B cell (primary cell): Measurements from ENCODE around the gene THAP2. TPM values are rescaled to one million over a fixed set of nuclear protein-coding genes. Genes with fewer than 3 reads are reported as not detected.

ENCODE experiments used
- ATAC-seq: fragments of 200-7000 bp; cut with Tn5 transposase; one replicate; pipeline ENCODE4 v1.10.0; 2021; ENCODE audit warnings: low read depth, mild to moderate bottlenecking, moderate number of reproducible peaks, moderate library complexity
- CTCF ChIA-PET: fragments of 350-600 bp; sonication (Branson Sonifier 250); formaldehyde crosslinking; loops from one replicate; lab custom pipeline; 2021; ENCODE audit warnings: antibody characterized with exemption, inconsistent platforms; lab: Charles Lee
- POLR2A ChIA-PET: fragments of 350-600 bp; sonication (Branson Sonifier 250); formaldehyde crosslinking; loops from one replicate; lab custom pipeline; 2021; ENCODE audit warnings: antibody characterized with exemption; lab: Charles Lee
- DNase-seq: peaks from one replicate; pipeline ENCODE4 v3.0.0; 2013
- H2AFZ ChIP-seq: 2 replicates; pipeline ENCODE4 v1.6.1; 2012; ENCODE audit warnings: mild to moderate bottlenecking, low read depth, low read length; ENCODE audit not compliant: insufficient read depth, poor library complexity, severe bottlenecking
- H3K27ac ChIP-seq, 2 donors: 1 replicate in 1 of 2; 2 replicates in 1 of 2; pipeline ENCODE4 v1.5.1; 2012 to 2013; ENCODE audit warnings: low read length in 2 of 2, mild to moderate bottlenecking in 2 of 2, moderate library complexity in 1 of 2
- H3K27me3 ChIP-seq, 4 experiments: fragments of 200-600 bp in 1 of 4; sonication (generic) in 1 of 4; replicated peaks in 1 of 4; 1 replicate in 2 of 4; 2 replicates in 2 of 4; pipeline versions ENCODE4 v1.6.1 to v1.7.0; 2013 to 2016; ENCODE audit warnings: low read length in 3 of 4, mild to moderate bottlenecking in 2 of 4, mixed read lengths in 1 of 4, moderate library complexity in 1 of 4; ENCODE audit not compliant: insufficient read depth in 4 of 4, control insufficient read depth in 3 of 4; ENCODE audit errors: control extremely low read depth in 1 of 4
- H3K36me3 ChIP-seq, 2 experiments: replicated peaks in 1 of 2; 1 replicate in 1 of 2; 2 replicates in 1 of 2; pipeline versions ENCODE4 v1.6.1 to v1.7.1; 2013; ENCODE audit warnings: low read length in 1 of 2; ENCODE audit not compliant: insufficient read depth in 2 of 2, control insufficient read depth in 1 of 2; ENCODE audit errors: control extremely low read depth in 1 of 2, extremely low read depth in 1 of 2
- H3K4me1 ChIP-seq, 2 donors: fragments of 200-600 bp in 1 of 2; sonication (generic) in 1 of 2; 1 replicate in 1 of 2; 2 replicates in 1 of 2; pipeline versions ENCODE4 v1.5.1 to v1.6.1; 2013 to 2017; ENCODE audit warnings: low read length in 2 of 2; ENCODE audit not compliant: control insufficient read depth in 2 of 2, insufficient read depth in 2 of 2
- H3K4me2 ChIP-seq: replicated peaks from 2 replicates; pipeline ENCODE3; 2012; ENCODE audit warnings: mild to moderate bottlenecking, low read depth, low read length; ENCODE audit not compliant: poor library complexity, severe bottlenecking
- H3K4me3 ChIP-seq, 5 experiments: fragments of 200-600 bp in 1 of 5; sonication (generic) in 1 of 5; 1 replicate in 3 of 5; 2 replicates in 2 of 5; pipeline versions ENCODE4 v1.5.1 to v1.7.0; 2011 to 2016; ENCODE audit warnings: low read length in 4 of 5, mild to moderate bottlenecking in 4 of 5, low read depth in 2 of 5, control low read depth in 1 of 5, moderate library complexity in 1 of 5; ENCODE audit not compliant: insufficient read depth in 1 of 5; ENCODE audit errors: control extremely low read depth in 1 of 5, extremely low read depth in 1 of 5
- H3K79me2 ChIP-seq: fragments of 200-600 bp; sonication (generic); one replicate; pipeline ENCODE4 v1.6.0; 2016; ENCODE audit warnings: low read length; ENCODE audit not compliant: control insufficient read depth, insufficient read depth
- H3K9ac ChIP-seq: fragments of 200-600 bp; sonication (generic); 2 replicates; pipeline ENCODE4 v1.6.1; 2017; ENCODE audit warnings: mild to moderate bottlenecking, low read length, moderate library complexity
- H3K9me3 ChIP-seq, 3 donors: one replicate each; pipeline versions ENCODE4 v1.6.1 to v1.7.1; 2013; ENCODE audit warnings: low read length in 2 of 3; ENCODE audit not compliant: control insufficient read depth in 2 of 3, insufficient read depth in 1 of 3; ENCODE audit errors: control extremely low read depth in 1 of 3
- H4K20me1 ChIP-seq: 2 replicates; pipeline ENCODE4 v1.6.0; 2012; ENCODE audit warnings: mild to moderate bottlenecking, low read length; ENCODE audit not compliant: insufficient read depth, control insufficient read depth, poor library complexity, severe bottlenecking
- H3K27ac Mint-ChIP-seq: one replicate; pipeline ENCODE4 v1.8.0; 2021; ENCODE audit warnings: mixed read lengths
- H3K27me3 Mint-ChIP-seq: one replicate; pipeline ENCODE4 v1.8.0; 2021; ENCODE audit warnings: mixed read lengths
- H3K4me1 Mint-ChIP-seq: one replicate; pipeline ENCODE4 v1.8.0; 2021; ENCODE audit warnings: mixed read lengths
- H3K4me3 Mint-ChIP-seq: one replicate; pipeline ENCODE4 v1.8.0; 2021; ENCODE audit warnings: mixed read lengths
- H3K9me3 Mint-ChIP-seq: one replicate; pipeline ENCODE4 v1.8.0; 2022; ENCODE audit warnings: mixed read lengths; ENCODE audit not compliant: insufficient read depth
- EZH2 ChIP-seq: IDR thresholded peaks from 2 replicates; pipeline ENCODE4 v1.6.1; 2012; ENCODE audit warnings: borderline replicate concordance, low read depth, mild to moderate bottlenecking, moderate library complexity, low read length; ENCODE audit not compliant: insufficient read depth, poor library complexity, severe bottlenecking
- WGBS: methylation state at CpG from one replicate; pipeline ENCODE4 v1.1.5; 2013; ENCODE audit warnings: missing lambda C conversion rate; ENCODE audit not compliant: insufficient coverage; 5-methylcytosine and 5-hydroxymethylcytosine counted together
- intact Hi-C: fragments of 100-400 bp; cut with micrococcal nuclease; formaldehyde crosslinking; loops from one replicate; pipeline ENCODE4 v1.10.0; 2022
- polyA plus RNA-seq: library from polyadenylated mRNA; depleted of rRNA; stranded (reverse); fragments of >200 nt; gene quantifications from 2 replicates; pipeline ENCODE4 v1.2.3, GENCODE V29; 2012
- total RNA-seq, 2 donors: library from RNA; stranded (reverse); fragments of 120-200 nt in 1 of 2; gene quantifications; 1 replicate in 1 of 2; 2 replicates in 1 of 2; pipeline versions ENCODE4 v1.2.3 to v1.2.4, GENCODE V29; 2013 to 2022
- TF ChIP-seq, protein P1 (sequence below): fragments of 200-600 bp; IDR thresholded peaks from one replicate; pipeline ENCODE4 v1.8.0; 2022; ENCODE audit warnings: antibody characterized with exemption, mild to moderate bottlenecking

THAP2 gene
- total and polyA plus RNA-seq, 2 donors (not counting 1 experiment from before 2014, with no cell fraction given), result 11.6 to 13.2 TPM

- Histone ChIP-seq H3K27me3 (no peaks in the 10 kb centered on the region), H3K9ac (no peak overlapping the region), H4K20me1 (no peaks in the 10 kb centered on the region), H3K9me3 (no peaks in the 10 kb centered on the region), H3K4me1 (peaks cover 0 to 7% of the 10 kb centered on the region in 2 donors), H3K79me2 (peaks cover 4% of the 10 kb centered on the region), H3K4me2 (peak overlapping the region; percentile 21), H3K27ac (peak overlapping the region in 1 of 2 donors; percentile 43), H3K4me3 (no peak overlapping the region), H3K36me3 (peaks cover 31 to 84% of the 10 kb centered on the region in 2 experiments), H2AFZ (no peak overlapping the region)
- POLR2A ChIA-PET, result interaction anchor here (0.6 kb wide), 1 partner anchor 241 kb away, joined by 3 read pairs; no protein-coding TSS in a partner anchor
- peak; percentile 14 for ATAC-seq
- no peak overlapping the region for H3K4me3 Mint-ChIP-seq
- CTCF ChIA-PET, result interaction anchor here (0.8 to 3.1 kb wide), 8 partner anchors 9 to 221 kb away, joined by 3 to 28 read pairs (median 4); no protein-coding TSS in a partner anchor
- H3K4me1 Mint-ChIP-seq, result peaks cover 22% of the 10 kb centered on the region
- 0% methylated on average over 2 of the region's 5 CpGs for WGBS
- TF ChIP-seq, protein P1, sequence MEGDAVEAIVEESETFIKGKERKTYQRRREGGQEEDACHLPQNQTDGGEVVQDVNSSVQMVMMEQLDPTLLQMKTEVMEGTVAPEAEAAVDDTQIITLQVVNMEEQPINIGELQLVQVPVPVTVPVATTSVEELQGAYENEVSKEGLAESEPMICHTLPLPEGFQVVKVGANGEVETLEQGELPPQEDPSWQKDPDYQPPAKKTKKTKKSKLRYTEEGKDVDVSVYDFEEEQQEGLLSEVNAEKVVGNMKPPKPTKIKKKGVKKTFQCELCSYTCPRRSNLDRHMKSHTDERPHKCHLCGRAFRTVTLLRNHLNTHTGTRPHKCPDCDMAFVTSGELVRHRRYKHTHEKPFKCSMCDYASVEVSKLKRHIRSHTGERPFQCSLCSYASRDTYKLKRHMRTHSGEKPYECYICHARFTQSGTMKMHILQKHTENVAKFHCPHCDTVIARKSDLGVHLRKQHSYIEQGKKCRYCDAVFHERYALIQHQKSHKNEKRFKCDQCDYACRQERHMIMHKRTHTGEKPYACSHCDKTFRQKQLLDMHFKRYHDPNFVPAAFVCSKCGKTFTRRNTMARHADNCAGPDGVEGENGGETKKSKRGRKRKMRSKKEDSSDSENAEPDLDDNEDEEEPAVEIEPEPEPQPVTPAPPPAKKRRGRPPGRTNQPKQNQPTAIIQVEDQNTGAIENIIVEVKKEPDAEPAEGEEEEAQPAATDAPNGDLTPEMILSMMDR, result no peak
- no peak for TF ChIP-seq EZH2
- H3K27ac Mint-ChIP-seq, result peak overlapping the region; percentile 5
- DNase-seq, result peak; percentile 63
- intact Hi-C loops, result loop anchor here (1.0 to 5.0 kb wide), 2 partner anchors 36 to 121 kb away; partner anchors contain the start of genes THAP2 and ZFC3H1
- no peaks in the 10 kb centered on the region for H3K27me3 Mint-ChIP-seq
- H3K9me3 Mint-ChIP-seq, result no peaks in the 10 kb centered on the region
Measured at GRCh38 chr12:71626098-71626497, 38.0 kb upstream of the THAP2 start.

DNA sequence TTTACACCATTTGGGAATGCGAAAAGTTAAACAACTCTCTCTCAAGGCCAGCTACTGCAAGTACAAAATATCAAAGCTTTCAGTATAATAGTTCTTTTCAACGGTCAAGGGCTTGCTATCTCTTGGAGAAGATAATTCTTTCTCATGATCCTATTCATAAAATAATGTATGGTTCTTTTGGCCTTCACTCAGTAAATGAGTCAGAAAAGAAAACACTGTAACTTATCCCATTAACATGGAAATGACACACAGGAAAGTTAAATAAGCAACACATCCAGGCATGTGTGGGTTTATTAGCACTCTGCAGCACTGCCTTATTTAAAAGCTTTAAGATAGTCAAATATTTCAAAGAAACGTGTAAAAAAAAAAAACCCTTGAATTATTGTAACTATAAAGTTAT is 37.3 kb upstream of the THAP2 start:
- CTCF ChIA-PET, result interaction anchor here (0.8 to 3.1 kb wide), 7 partner anchors 8 to 220 kb away, joined by 3 to 28 read pairs (median 5); no protein-coding TSS in a partner anchor
- no CpG with 5 or more reads among the region's 3 CpGs for WGBS
- no peak overlapping the region for H3K4me2 ChIP-seq
- no peaks in the 10 kb centered on the region for H3K27me3 Mint-ChIP-seq
- intact Hi-C loops, result loop anchor here (1.0 to 5.0 kb wide), 2 partner anchors 36 to 121 kb away; partner anchors contain the start of genes THAP2 and ZFC3H1
- H3K27me3 ChIP-seq, result no peaks in the 10 kb centered on the region
- no peaks in the 10 kb centered on the region for H3K9me3 Mint-ChIP-seq
- H3K36me3 ChIP-seq, result peaks cover 30 to 86% of the 10 kb centered on the region in 2 experiments
- peak overlapping the region in 1 of 2 donors; percentile 43 for H3K27ac ChIP-seq
- peaks cover 18% of the 10 kb centered on the region for H3K4me1 Mint-ChIP-seq
- DNase-seq, result no peak
- H3K9me3 ChIP-seq, result no peaks in the 10 kb centered on the region
- peaks cover 4% of the 10 kb centered on the region for H3K79me2 ChIP-seq
- H3K27ac Mint-ChIP-seq, result no peak overlapping the region
- H3K4me1 ChIP-seq, result peaks cover 0 to 7% of the 10 kb centered on the region in 2 donors
- H3K9ac ChIP-seq, result no peak overlapping the region
- no peaks in the 10 kb centered on the region for H4K20me1 ChIP-seq
- ATAC-seq, result no peak
- no peak overlapping the region for H3K4me3 Mint-ChIP-seq
- TF ChIP-seq EZH2, result no peak
- TF ChIP-seq, protein P1, result no peak
- POLR2A ChIA-PET, result interaction anchor here (0.6 to 0.7 kb wide), 2 partner anchors 43 to 241 kb away, joined by 3 to 4 read pairs; no protein-coding TSS in a partner anchor
- no peak overlapping the region for H3K4me3 ChIP-seq
- H2AFZ ChIP-seq, result no peak overlapping the region
